ENCODE results near the gene CDC34. TPM values are rescaled to one million over a fixed set of nuclear protein-coding genes. Genes with fewer than 3 reads are reported as not detected.

The CDC34 gene
- total and polyA plus RNA-seq, 2 of the 8 experiments (the other 6 are each of a cell fraction or from before 2014, with no cell fraction given): 95.9 to 129 TPM

DNA sequence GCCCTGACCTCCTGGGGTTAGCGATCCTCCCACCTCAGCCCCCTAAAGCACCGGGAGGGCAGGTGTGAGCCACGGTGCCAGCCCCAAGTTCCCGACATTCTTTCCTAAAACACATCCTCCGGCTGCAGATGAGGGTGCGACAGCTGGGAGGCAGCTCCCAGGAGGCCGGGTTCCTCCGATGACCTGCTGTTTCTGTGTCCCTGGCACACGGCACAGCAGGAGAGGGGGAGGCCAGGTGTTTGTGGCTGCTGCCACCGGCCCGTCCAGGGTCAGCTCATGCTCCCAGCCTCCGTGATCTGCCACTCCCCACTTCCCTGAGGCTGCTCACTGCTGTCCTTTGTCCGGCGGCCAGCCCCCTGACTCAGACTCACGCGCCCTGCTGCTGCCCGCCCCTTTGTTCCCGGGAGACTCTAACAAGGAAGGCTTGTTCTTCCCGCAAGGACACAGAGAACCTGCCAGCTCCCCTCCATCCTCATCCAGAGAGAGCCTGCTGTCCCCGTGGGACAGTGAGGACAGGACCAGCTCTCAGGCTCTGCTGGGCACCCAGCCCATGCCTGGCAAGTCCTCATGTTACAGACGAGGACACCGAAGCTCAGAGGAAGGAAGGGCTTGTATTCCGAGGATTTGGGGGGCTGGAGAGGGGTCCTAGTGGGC, 45.9 kb upstream of the CDC34 start:
- H3K9me3 ChIP-seq (ENCODE audit: insufficient read depth in 2 of 2, low read depth in 1 of 2, low read length in 1 of 2): peaks cover 0 to 5% of the 10 kb centered on the region in 2 experiments; a peak in 2 of 4 replicates
- H3K27ac ChIP-seq (ENCODE audit: low read depth, low read length): 0 out of 2 replicates have a peak overlapping the region, but pooled peaks have one; percentile 22
- H4K20me1 ChIP-seq (replicated peaks in 1 of 2; ENCODE audit: control insufficient read depth in 1 of 2, insufficient read depth in 2 of 2, low read length in 2 of 2): peaks cover 0 to 2% of the 10 kb centered on the region in 2 experiments
- no peaks in the 10 kb centered on the region; a peak in 1 of 7 replicates for H3K27me3 ChIP-seq (replicated peaks in 1 of 4; ENCODE audit: control insufficient read depth in 3 of 4, extremely low read depth in 1 of 4, insufficient read depth in 3 of 4, low read length in 3 of 4)
- H2BK5ac ChIP-seq (ENCODE audit: low read depth, low read length): no peak overlapping the region
- 59% methylated on average over 23 of the region's 23 CpGs; no CpG with 5 or more reads in 1 of the 2 experiments for WGBS, 2 experiments (ENCODE audit: extremely low coverage in 1 of 2, insufficient coverage in 1 of 2, insufficient read length in 1 of 2, insufficient replicate concordance in 2 of 2, low coverage in 1 of 2, low lambda C conversion rate in 2 of 2, missing lambda C conversion rate in 1 of 2)
- H3K4me1 ChIP-seq (replicated peaks in 1 of 4; ENCODE audit: control insufficient read depth in 3 of 4, insufficient read depth in 4 of 4, low read length in 3 of 4): peaks cover 0 to 13% (median 10%) of the 10 kb centered on the region in 4 experiments; a peak in 6 of 7 replicates
- no peak overlapping the region for H2AFZ ChIP-seq (ENCODE audit: low read length)
- peak overlapping the region; percentile 92; the same call in 1 of the 2 replicates for H2BK12ac ChIP-seq (ENCODE audit: low read depth, low read length)
- no peaks in the 10 kb centered on the region for H3K36me3 ChIP-seq (ENCODE audit: control insufficient read depth in 2 of 4, insufficient read depth in 4 of 4, low read length in 3 of 4)
- H3K4ac ChIP-seq (replicated peaks; ENCODE audit: insufficient read length, low read depth, low read length): peak overlapping the region; percentile 17
- ChIA-PET POLR2A (ENCODE audit: partially characterized antibody) (interaction anchor here (0.9 to 2.1 kb wide), 4 partner anchors 9 to 141 kb away, joined by 3 to 6 read pairs (median 5); partner anchors contain the start of gene MIER2), CTCF (ENCODE audit: partially characterized antibody) (interaction anchor here (0.8 to 5.8 kb wide), 9 partner anchors 9 to 101 kb away, joined by 3 to 23 read pairs (median 4); no protein-coding TSS in a partner anchor)
- H4K5ac ChIP-seq (ENCODE audit: insufficient read length, low read depth, low read length): no peak overlapping the region
- H3K4me2 ChIP-seq (ENCODE audit: insufficient read depth in 1 of 2, low read depth in 2 of 2, low read length in 2 of 2): peak overlapping the region; percentile 12 to 31; a peak in 3 of 4 replicates
- no peaks in the 10 kb centered on the region for H3K79me2 ChIP-seq (ENCODE audit: control insufficient read depth in 1 of 2, insufficient read depth in 2 of 2, low read length in 2 of 2)
- H2BK20ac ChIP-seq (ENCODE audit: low read length): no peak overlapping the region
- H3K9ac ChIP-seq (replicated peaks in 1 of 4; ENCODE audit: extremely low read depth in 1 of 4, low read depth in 3 of 4, low read length in 3 of 4): no peak overlapping the region; a peak in 1 of 7 replicates
- H3K79me1 ChIP-seq (ENCODE audit: low read depth, low read length): no peaks in the 10 kb centered on the region; the same call in 1 of the 2 replicates
- H2BK15ac ChIP-seq (ENCODE audit: low read length): no peak overlapping the region
- H3K23me2 ChIP-seq (ENCODE audit: low read depth, low read length): peaks cover 9% of the 10 kb centered on the region; the same call in 1 of the 2 replicates
- H3K23ac ChIP-seq (ENCODE audit: insufficient read length): no peak overlapping the region
- H4K91ac ChIP-seq (replicated peaks; ENCODE audit: insufficient read length, low read length): no peak overlapping the region
- H2BK120ac ChIP-seq (replicated peaks; ENCODE audit: low read depth, low read length): no peak overlapping the region
- H3K18ac ChIP-seq (ENCODE audit: extremely low read depth, low read length): peak overlapping the region; percentile 87
- H3K56ac ChIP-seq (replicated peaks; ENCODE audit: insufficient read length, low read depth, low read length): no peak overlapping the region
- no peak overlapping the region for H3K4me3 ChIP-seq (ENCODE audit: extremely low read depth in 1 of 4, insufficient read depth in 2 of 4, low read depth in 3 of 4, low read length in 4 of 4)
- DNase-seq (ENCODE audit: low read depth in 1 of 2, low spot score in 2 of 2): no peak
- no peak overlapping the region for H3K14ac ChIP-seq (ENCODE audit: insufficient read length)
- FAIRE-seq: no peak
- H2AK5ac ChIP-seq (ENCODE audit: low read depth, low read length): no peak overlapping the region
- no peak overlapping the region for H4K8ac ChIP-seq (ENCODE audit: extremely low read depth, insufficient read depth, low read length)
- no peak for TF ChIP-seq ZNF274 (IDR thresholded peaks at IDR 0.05; ENCODE audit: borderline replicate concordance, extremely low read depth, low read length)
- TF ChIP-seq BCL11A (IDR thresholded peaks at IDR 0.05; ENCODE audit: low read depth in 2 of 2, low read length in 2 of 2): no peak
- no peak for TF ChIP-seq CREB1 (IDR thresholded peaks at IDR 0.05)
- no peak for TF ChIP-seq POLR2A (IDR thresholded peaks at IDR 0.05; ENCODE audit: control extremely low read depth in 1 of 2, low read depth in 2 of 2, low read length in 2 of 2)
- TF ChIP-seq CBX5 (IDR thresholded peaks at IDR 0.05; ENCODE audit: low read depth, low read length): no peak
- TF ChIP-seq, protein P1, sequence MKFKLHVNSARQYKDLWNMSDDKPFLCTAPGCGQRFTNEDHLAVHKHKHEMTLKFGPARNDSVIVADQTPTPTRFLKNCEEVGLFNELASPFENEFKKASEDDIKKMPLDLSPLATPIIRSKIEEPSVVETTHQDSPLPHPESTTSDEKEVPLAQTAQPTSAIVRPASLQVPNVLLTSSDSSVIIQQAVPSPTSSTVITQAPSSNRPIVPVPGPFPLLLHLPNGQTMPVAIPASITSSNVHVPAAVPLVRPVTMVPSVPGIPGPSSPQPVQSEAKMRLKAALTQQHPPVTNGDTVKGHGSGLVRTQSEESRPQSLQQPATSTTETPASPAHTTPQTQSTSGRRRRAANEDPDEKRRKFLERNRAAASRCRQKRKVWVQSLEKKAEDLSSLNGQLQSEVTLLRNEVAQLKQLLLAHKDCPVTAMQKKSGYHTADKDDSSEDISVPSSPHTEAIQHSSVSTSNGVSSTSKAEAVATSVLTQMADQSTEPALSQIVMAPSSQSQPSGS (IDR thresholded peaks at IDR 0.05; ENCODE audit: low read length): no peak
- no peak for TF ChIP-seq CBX8 (IDR thresholded peaks at IDR 0.05; ENCODE audit: borderline replicate concordance, low read depth, low read length)
- TF ChIP-seq MAFK (IDR thresholded peaks at IDR 0.05; ENCODE audit: low read depth, low read length): no peak
- TF ChIP-seq NANOG (IDR thresholded peaks at IDR 0.05; ENCODE audit: insufficient read depth, low read depth, low read length, poor library complexity, severe bottlenecking): no peak
- TF ChIP-seq, protein P2, sequence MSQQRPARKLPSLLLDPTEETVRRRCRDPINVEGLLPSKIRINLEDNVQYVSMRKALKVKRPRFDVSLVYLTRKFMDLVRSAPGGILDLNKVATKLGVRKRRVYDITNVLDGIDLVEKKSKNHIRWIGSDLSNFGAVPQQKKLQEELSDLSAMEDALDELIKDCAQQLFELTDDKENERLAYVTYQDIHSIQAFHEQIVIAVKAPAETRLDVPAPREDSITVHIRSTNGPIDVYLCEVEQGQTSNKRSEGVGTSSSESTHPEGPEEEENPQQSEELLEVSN (IDR thresholded peaks at IDR 0.05): no peak

Data from H1 (cell line).